ENCODE results near the gene KCP.

The KCP gene

GRCh38 chr7:128937647-128938543 is 27.4 kb upstream of the KCP start, which contains the start of gene IRF5:
IRF5 (plus strand) TSS chr7:128937927; CDS start chr7:128942082, 4,155 bp downstream.
- DNase-seq (ENCODE audit: insufficient read length) (peak; percentile 38), FAIRE-seq (no peak)
- TF ChIP-seq TAF1 (IDR thresholded peaks at IDR 0.05; ENCODE audit: borderline replicate concordance, low read depth, low read length) = peak; percentile 27; the same call in 1 of the 2 replicates
- peak; percentile 68; the same call in 1 of the 2 replicates for TF ChIP-seq POLR2A (IDR thresholded peaks at IDR 0.05; ENCODE audit: low read depth, low read length)
- peak; percentile 84 for TF ChIP-seq POLR2AphosphoS5 (IDR thresholded peaks at IDR 0.05; ENCODE audit: low read depth, low read length)

- TF ChIP-seq TAF1 (IDR thresholded peaks at IDR 0.05; ENCODE audit: borderline replicate concordance, low read depth, low read length) (0 out of 2 replicates have a peak, but pooled peaks have one; percentile 34), POLR2AphosphoS5 (IDR thresholded peaks at IDR 0.05; ENCODE audit: low read depth, low read length) (no peak)
- DNase-seq (ENCODE audit: insufficient read length) (no peak), FAIRE-seq (peak; percentile 90)
These were observed 26.8 kb upstream of the KCP start for GRCh38 chr7:128937271-128937646.

- TF ChIP-seq POLR2A (IDR thresholded peaks at IDR 0.05; ENCODE audit: low read depth, low read length) = no peak
- no peak for TF ChIP-seq POLR2AphosphoS5 (IDR thresholded peaks at IDR 0.05; ENCODE audit: low read depth, low read length)
- no peak for TF ChIP-seq TAF1 (IDR thresholded peaks at IDR 0.05; ENCODE audit: borderline replicate concordance, low read depth, low read length)
- peak; percentile 81 for FAIRE-seq
These were observed 26.3 kb upstream of the KCP start for GRCh38 chr7:128936798-128937197.

GRCh38 chr7:128935342-128935730 is 24.8 kb upstream of the KCP start:
- DNase-seq (ENCODE audit: insufficient read length) = no peak
- peak; percentile 73 for FAIRE-seq
- TF ChIP-seq POLR2AphosphoS5 (IDR thresholded peaks at IDR 0.05; ENCODE audit: low read depth, low read length) (no peak), TAF1 (IDR thresholded peaks at IDR 0.05; ENCODE audit: borderline replicate concordance, low read depth, low read length) (no peak), POLR2A (IDR thresholded peaks at IDR 0.05; ENCODE audit: low read depth, low read length) (no peak; the same call in 1 of the 2 replicates)

More at GRCh38 chr7:128936798-128937197, 26.3 kb upstream of the KCP start:
- no peak for DNase-seq (ENCODE audit: insufficient read length)

GRCh38 chr7:128934361-128935341 is 24.1 kb upstream of the KCP start:
- peak; percentile 58 for DNase-seq (ENCODE audit: insufficient read length)
- no peak; the same call in 1 of the 2 replicates for TF ChIP-seq TAF1 (IDR thresholded peaks at IDR 0.05; ENCODE audit: borderline replicate concordance, low read depth, low read length)
- TF ChIP-seq POLR2AphosphoS5 (IDR thresholded peaks at IDR 0.05; ENCODE audit: low read depth, low read length) = peak; percentile 75
- TF ChIP-seq POLR2A (IDR thresholded peaks at IDR 0.05; ENCODE audit: low read depth, low read length) = peak; percentile 59
- peak; percentile 94 for FAIRE-seq

GRCh38 chr7:128933180-128933891 is 22.8 kb upstream of the KCP start:
- DNase-seq (ENCODE audit: insufficient read length) = peak; percentile 58
- peak; percentile 85; the same call in 1 of the 2 replicates for TF ChIP-seq POLR2A (IDR thresholded peaks at IDR 0.05; ENCODE audit: low read depth, low read length)
- 0 out of 2 replicates have a peak, but pooled peaks have one; percentile 47 for TF ChIP-seq POLR2AphosphoS5 (IDR thresholded peaks at IDR 0.05; ENCODE audit: low read depth, low read length)
- 0 out of 2 replicates have a peak, but pooled peaks have one; percentile 41 for TF ChIP-seq TAF1 (IDR thresholded peaks at IDR 0.05; ENCODE audit: borderline replicate concordance, low read depth, low read length)
- FAIRE-seq = peak; percentile 97

GRCh38 chr7:128932862-128933179 is 22.3 kb upstream of the KCP start:
- no peak for FAIRE-seq
- DNase-seq (ENCODE audit: insufficient read length) = no peak
- TF ChIP-seq TAF1 (IDR thresholded peaks at IDR 0.05; ENCODE audit: borderline replicate concordance, low read depth, low read length) (no peak), POLR2AphosphoS5 (IDR thresholded peaks at IDR 0.05; ENCODE audit: low read depth, low read length) (no peak), POLR2A (IDR thresholded peaks at IDR 0.05; ENCODE audit: low read depth, low read length) (no peak)

GRCh38 chr7:128931965-128932861 is 21.7 kb upstream of the KCP start:
- no peak for TF ChIP-seq POLR2AphosphoS5 (IDR thresholded peaks at IDR 0.05; ENCODE audit: low read depth, low read length)
- no peak for TF ChIP-seq TAF1 (IDR thresholded peaks at IDR 0.05; ENCODE audit: borderline replicate concordance, low read depth, low read length)
- no peak for TF ChIP-seq POLR2A (IDR thresholded peaks at IDR 0.05; ENCODE audit: low read depth, low read length)
- DNase-seq (ENCODE audit: insufficient read length) (no peak), FAIRE-seq (no peak)

GRCh38 chr7:128931190-128931798 is 20.8 kb upstream of the KCP start:
- TF ChIP-seq TAF1 (IDR thresholded peaks at IDR 0.05; ENCODE audit: borderline replicate concordance, low read depth, low read length) (no peak), POLR2AphosphoS5 (IDR thresholded peaks at IDR 0.05; ENCODE audit: low read depth, low read length) (no peak), POLR2A (IDR thresholded peaks at IDR 0.05; ENCODE audit: low read depth, low read length) (no peak)

More at GRCh38 chr7:128931190-128931798, 20.8 kb upstream of the KCP start:
- FAIRE-seq (no peak), DNase-seq (ENCODE audit: insufficient read length) (no peak)

Data from GM12892 (cell line).